OCI-LY3 (cell line): ENCODE results near the gene OTOG.

Source experiments
- CTCF ChIP-seq: fragments of 200-600, 300-600 bp; sonication (generic); IDR thresholded peaks from 2 replicates; pipeline ENCODE4 v1.5.1; 2014; ENCODE audit warnings: antibody characterized with exemption, low read length, low read depth
- EZH2phosphoT487 ChIP-seq: fragments of 200-600 bp; shearing (Covaris generic); IDR thresholded peaks from 2 replicates; pipeline ENCODE4 v1.6.1; 2018; ENCODE audit warnings: antibody characterized with exemption, mixed run types, low read depth

- TF ChIP-seq CTCF (no peak), EZH2phosphoT487 (no peak)
Observed at GRCh38 chr11:17532784-17533183, 14.3 kb upstream of the OTOG start.
